Suppressor macrophage treated with lipopolysaccharide for 1 hour (primary cell): ENCODE results near the gene SLC37A1.
"Not testable (repeated sequence)": the region's sequence is repeated elsewhere in the genome, so short reads cannot be mapped to it uniquely, and the experiment has no call there.

Experiments
- DNase-seq, 3 donors: peaks; one replicate each; pipeline ENCODE4 v3.0.0-alpha.2; 2020 to 2022

SLC37A1 gene

DNA sequence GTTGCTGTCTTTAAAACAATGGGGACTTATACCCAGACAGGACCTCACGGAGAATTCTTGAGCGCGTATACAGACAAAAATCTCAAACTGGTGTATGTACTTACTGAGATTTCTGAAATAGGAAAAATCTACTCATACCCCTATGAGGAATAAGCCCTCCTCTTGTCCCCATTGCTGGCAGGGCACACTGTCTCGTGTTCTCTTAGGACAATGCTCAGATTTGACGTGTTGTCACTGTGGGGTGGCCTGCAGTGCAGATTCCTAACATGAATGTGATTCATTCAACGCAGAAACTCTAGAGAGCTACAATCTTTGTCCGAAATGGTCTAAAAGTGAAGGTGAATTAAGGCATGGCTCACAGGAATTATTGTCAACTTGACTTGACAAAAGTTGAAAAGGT is 108.6 kb downstream of the SLC37A1 start:
- no peak for DNase-seq

DNA sequence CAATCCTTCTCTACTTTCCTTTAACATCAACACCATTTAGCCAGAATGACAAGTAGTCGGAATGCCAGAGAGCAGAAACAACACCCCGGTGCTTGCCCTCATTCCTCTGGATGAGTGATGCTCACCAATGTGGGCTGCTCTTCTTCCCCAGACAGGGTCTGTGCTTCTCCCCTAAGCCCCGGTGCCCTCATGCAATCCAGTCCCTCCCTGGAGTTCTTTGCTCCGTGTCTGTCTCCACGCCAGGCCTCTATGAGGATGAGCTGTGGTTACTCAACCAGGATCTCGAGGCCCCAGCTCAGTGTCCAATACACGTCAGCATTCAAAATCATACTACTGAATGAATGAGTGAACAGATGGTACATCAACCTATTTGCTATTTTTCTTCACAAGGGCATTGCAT is 110.0 kb downstream of the SLC37A1 start:
- DNase-seq = no peak

DNA sequence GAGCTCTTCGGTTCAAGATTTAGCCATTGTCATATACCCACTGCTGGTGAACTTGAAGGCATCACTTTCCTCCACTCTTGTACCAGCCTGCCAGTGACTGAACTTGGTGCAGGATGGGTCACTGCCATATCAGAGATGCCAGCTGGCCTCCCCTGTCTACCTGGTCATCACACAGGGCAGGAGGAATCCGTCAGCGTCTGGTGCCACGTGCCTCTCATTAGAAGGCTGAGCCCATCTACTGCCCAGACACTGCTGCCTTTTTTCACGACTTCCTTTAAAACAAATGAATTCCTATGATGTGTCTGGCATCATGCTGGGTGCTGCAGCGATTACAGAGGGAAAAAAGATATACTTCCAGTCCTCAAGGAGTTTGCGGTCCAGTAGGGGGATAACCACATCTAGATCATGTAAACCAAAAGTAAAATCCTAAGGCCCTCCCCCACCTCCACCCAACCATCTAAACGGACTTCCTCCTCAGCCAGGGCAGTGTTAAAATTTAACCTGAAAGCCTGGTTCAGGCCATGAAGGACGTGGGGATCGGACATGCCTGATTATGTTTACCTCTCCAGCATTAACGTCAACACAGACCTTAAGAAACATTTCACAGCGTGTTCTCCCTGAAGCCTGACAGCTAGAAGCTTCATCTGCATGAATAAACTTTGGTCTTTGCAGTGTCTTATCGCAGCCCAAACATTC is 110.6 kb downstream of the SLC37A1 start:
- no peak for DNase-seq

DNA sequence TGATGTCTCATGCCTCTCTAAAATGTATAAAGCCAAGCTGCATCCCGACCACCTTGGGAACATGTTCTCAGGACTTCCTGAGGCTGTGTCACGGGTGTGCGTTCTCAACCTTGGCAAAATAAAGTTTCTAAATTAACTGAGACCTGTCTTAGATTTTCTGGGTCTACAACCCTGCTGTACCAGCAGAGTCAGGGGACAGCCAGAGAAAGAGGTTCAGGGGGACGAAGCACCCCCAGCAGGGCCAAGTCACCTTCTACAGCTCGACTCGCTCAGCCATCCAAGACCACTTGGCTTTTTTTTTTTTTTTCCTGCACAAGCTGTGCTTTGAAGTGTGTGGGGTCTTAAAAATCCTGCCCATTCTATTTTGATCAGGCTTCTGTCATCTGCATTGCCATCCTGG is 111.3 kb downstream of the SLC37A1 start:
- DNase-seq = no peak

DNA sequence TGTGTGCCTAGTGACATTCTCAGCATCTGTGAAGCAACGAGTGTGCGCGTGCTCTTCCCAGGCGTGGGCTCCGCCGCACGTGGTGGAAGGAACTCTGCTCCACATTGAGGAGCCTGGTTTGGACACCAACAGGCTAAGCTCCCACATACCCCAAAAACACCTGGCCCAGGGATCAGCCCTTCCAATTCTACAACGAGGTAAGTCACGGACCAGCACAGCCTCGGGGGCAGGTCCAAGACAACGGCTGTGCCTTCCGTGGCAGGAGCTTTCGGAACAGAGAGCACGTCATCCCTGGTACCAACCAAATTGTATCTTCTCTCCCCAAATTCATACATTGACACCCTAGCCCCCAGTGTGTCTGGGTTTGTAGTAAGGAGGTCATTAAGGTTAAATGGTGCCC is 112.5 kb downstream of the SLC37A1 start:
- no peak for DNase-seq

DNA sequence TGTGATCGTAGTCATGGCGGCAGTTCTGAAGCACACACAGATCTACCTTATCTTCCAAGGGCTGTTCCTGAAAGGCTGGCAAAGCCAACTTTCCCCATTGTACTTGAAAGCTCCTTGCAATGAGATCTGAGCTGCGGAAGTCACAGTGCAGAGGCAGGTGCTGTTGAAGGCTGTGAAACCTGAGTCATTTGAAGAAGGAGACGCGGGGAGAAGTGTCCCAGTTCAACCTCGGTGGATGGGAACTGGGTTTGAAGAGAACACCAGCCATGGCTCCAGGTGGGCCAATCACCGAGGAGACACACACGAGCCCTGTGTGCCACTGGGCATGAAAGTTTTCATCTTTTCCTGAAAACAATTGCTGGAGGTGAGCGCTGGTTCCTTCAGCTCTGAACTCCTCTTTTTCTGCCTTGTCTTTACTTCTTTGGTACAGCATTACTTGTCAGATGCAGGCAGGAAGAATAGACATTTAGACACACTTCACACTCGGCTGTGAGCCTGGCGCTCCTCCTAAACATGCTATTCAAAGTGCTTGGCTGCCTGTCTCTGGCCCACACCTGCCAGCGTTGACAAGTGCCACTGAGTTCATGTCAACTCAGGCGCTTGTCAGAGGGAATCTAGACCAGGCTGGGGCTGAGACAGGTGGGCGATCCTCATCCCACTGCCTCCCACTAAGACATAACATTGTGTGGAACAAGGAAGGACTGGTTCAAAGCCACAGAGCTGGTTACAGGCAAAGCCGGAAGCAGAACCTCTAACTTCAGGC is 114.1 kb downstream of the SLC37A1 start:
- no peak for DNase-seq

DNA sequence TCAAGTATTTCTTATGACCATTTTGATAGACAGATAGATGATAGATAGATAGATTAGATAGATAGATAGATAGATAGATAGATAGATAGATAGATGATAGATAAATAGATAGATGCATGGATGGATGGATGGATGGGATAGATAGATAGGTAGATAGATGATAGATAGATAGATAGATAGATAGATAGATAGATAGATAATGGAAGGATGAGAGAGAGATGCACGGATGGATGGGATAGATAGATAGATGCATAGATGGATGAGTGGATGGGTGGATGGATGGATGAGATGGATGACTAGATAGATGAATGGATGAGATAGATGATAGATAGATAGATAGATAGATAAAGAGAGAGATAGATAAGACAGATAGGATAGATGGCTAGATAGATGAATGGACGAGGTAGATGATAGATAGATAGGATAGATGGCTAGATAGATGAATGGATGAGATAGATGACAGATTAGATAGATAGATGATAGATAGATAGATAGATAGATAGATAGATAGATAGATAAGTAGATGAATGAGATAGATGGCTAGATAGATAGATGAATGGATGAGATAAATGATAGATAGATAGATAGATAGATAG is 114.9 kb downstream of the SLC37A1 start:
- DNase-seq = not testable (repeated sequence)

DNA sequence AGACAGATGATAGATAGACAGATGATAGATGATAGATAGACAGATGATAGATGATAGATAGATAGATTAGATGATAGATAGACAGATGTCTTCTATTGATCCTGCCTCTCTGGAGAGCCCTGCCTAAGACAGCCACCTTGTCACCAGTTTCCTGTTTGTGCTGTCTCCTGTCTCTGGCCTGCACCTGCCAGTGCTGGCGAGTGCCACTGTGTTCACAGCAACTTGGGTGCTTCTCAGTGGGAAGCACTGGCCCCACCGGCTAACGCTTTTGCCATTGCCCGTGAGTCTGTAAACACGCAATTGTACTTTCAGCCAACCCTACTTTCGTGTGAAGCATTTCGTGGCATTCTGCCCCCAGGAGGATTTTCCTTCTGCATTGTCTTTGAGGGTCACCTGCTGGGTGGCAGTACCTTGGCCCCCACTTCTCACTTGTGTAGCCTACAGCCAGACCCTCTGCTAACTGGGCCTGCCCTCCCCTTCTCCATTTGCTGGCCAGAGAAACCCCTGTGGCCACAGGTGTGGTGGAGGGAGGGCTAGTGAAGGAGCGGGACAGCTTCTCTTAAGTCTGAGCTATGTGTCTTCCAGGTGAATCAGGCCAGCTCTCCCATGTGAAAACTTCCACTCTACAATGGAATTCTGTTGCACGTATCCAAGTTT is 116.4 kb downstream of the SLC37A1 start:
- no peak for DNase-seq

DNA sequence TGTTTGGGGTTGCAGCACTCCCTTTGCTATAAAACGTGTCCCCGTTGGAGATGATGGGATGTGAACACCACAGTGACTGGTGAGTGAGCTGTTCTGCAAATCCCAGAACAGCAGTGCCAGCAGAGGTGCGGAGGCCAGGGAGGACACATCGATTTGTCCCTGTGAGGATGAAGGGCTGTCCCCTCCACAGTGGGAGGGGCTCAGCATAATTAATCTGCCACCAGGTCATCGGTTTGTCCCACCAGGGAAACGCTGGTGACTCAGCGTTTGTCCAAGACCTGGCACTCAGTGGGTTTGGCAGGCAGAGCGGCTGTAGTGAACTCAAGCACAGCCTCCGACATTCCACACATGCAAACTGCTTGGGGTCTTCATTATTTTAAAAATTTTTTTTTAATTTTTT is 117.0 kb downstream of the SLC37A1 start:
- DNase-seq = no peak
